ENCODE results near the gene CD109.

- TF ChIP-seq CTCF (IDR thresholded peaks at IDR 0.05) (peak in 3 of 5 experiments; percentile 9 to 24 (median 21)), EP300 (IDR thresholded peaks at IDR 0.05; ENCODE audit: low read depth) (no peak), POLR2A (IDR thresholded peaks at IDR 0.05) (no peak)
Observed at GRCh38 chr6:73798592-73798991, 102.6 kb downstream of the CD109 start.
